Tibial nerve (tissue), 4 donors: ENCODE data around the gene USP2. TPM values are rescaled to one million over a fixed set of nuclear protein-coding genes. Genes with fewer than 3 reads are reported as not detected.
"Not testable (repeated sequence)": the region's sequence is repeated elsewhere in the genome, so short reads cannot be mapped to it uniquely, and the experiment has no call there.

ENCODE experiments used
- DNase-seq, 2 donors: peaks; one replicate each; pipeline ENCODE4 v3.0.0-alpha.2; 2019; ENCODE audit warnings: low spot score in 2 of 2
- H3K27ac ChIP-seq, 4 donors: fragments of 200-600 bp; sonication (generic) in 3 of 4; one replicate each; pipeline ENCODE4 v1.5.1; 2017 to 2019; ENCODE audit warnings: mild to moderate bottlenecking in 1 of 4
- H3K27me3 ChIP-seq, 2 donors: fragments of 200-600 bp; sonication (generic) in 1 of 2; one replicate each; pipeline versions ENCODE4 v1.5.1 to v1.6.0; 2017 to 2019
- H3K36me3 ChIP-seq, 3 donors: fragments of 200-600 bp; sonication (generic); one replicate each; pipeline ENCODE4 v1.5.1; 2018 to 2019
- H3K4me1 ChIP-seq, 4 donors: fragments of 200-600 bp; sonication (generic) in 3 of 4; one replicate each; pipeline ENCODE4 v1.5.1; 2017 to 2019
- H3K4me3 ChIP-seq, 4 donors: fragments of 200-600 bp; sonication (generic) in 3 of 4; one replicate each; pipeline ENCODE4 v1.5.1; 2017 to 2019; ENCODE audit warnings: mild to moderate bottlenecking in 1 of 4, moderate library complexity in 1 of 4
- H3K9me3 ChIP-seq, 4 donors: fragments of 200-600 bp; sonication (generic) in 3 of 4; one replicate each; pipeline ENCODE4 v1.5.1; 2017 to 2019
- EP300 ChIP-seq, 2 donors: sonication (generic); formaldehyde crosslinking; IDR thresholded peaks; one replicate each; pipeline ENCODE4 v1.6.1; 2017; ENCODE audit warnings: antibody characterized with exemption in 2 of 2, mild to moderate bottlenecking in 1 of 2
- POLR2A ChIP-seq, 2 donors: fragments of 450-650 bp; IDR thresholded peaks; one replicate each; pipeline ENCODE4 v1.6.1; 2017; ENCODE audit warnings: antibody characterized with exemption in 2 of 2, mild to moderate bottlenecking in 2 of 2, moderate library complexity in 2 of 2
- WGBS, 2 donors: methylation state at CpG; one replicate each; pipeline ENCODE4 v1.1.5; 2018; 5-methylcytosine and 5-hydroxymethylcytosine counted together
- total RNA-seq, 4 donors: library from RNA; depleted of rRNA; stranded (reverse); fragments of >200 nt; gene quantifications; one replicate each; pipeline ENCODE4 v1.1.0, GENCODE V29; 2016
- TF ChIP-seq, protein P1 (sequence below), 5 experiments: fragments of 200-600 bp in 3 of 5; fragments of 450-650 bp in 2 of 5; sonication (generic) in 3 of 5; IDR thresholded peaks; one replicate each; pipeline ENCODE4 v1.5.1; 2016 to 2019; ENCODE audit warnings: antibody characterized with exemption in 5 of 5, mild to moderate bottlenecking in 3 of 5, moderate library complexity in 2 of 5

USP2 gene
- total RNA-seq, 4 donors from 2014 or later, result 2.1 to 18.4 (median 11.6) TPM

DNA sequence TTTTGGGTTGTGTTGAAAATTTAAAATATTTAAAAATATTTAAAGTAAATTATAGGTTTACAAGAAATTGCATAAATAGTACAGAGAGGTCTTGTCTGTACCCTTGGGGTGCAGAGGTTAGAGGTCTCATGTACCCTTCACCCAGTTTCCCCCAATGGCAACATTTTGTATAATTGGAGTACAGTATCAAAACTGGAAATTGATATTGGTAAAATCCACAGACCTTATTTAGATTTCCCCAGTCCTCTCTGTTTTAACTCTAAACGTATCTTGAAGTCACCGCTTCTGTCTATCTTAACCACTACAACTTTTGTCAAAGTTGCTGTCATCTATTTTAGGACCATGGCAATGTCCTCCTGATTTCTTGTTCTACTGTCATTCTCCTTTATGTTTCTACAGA is 30.6 kb upstream of the USP2 start:
- Histone ChIP-seq H3K4me1 (peaks cover 0 to under 1% (median 0%) of the 10 kb centered on the region in 4 donors), H3K27ac (no peak overlapping the region), H3K36me3 (no peaks in the 10 kb centered on the region), H3K9me3 (no peaks in the 10 kb centered on the region), H3K27me3 (no peaks in the 10 kb centered on the region), H3K4me3 (no peak overlapping the region)
- WGBS, 2 donors, result 88 to 97% methylated on average over 2 of the region's 2 CpGs
- DNase-seq, result no peak
- TF ChIP-seq, protein P1, sequence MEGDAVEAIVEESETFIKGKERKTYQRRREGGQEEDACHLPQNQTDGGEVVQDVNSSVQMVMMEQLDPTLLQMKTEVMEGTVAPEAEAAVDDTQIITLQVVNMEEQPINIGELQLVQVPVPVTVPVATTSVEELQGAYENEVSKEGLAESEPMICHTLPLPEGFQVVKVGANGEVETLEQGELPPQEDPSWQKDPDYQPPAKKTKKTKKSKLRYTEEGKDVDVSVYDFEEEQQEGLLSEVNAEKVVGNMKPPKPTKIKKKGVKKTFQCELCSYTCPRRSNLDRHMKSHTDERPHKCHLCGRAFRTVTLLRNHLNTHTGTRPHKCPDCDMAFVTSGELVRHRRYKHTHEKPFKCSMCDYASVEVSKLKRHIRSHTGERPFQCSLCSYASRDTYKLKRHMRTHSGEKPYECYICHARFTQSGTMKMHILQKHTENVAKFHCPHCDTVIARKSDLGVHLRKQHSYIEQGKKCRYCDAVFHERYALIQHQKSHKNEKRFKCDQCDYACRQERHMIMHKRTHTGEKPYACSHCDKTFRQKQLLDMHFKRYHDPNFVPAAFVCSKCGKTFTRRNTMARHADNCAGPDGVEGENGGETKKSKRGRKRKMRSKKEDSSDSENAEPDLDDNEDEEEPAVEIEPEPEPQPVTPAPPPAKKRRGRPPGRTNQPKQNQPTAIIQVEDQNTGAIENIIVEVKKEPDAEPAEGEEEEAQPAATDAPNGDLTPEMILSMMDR (IDR thresholded peaks at IDR 0.05), result no peak
- TF ChIP-seq POLR2A (IDR thresholded peaks at IDR 0.05) (no peak), EP300 (IDR thresholded peaks at IDR 0.05) (no peak)

DNA sequence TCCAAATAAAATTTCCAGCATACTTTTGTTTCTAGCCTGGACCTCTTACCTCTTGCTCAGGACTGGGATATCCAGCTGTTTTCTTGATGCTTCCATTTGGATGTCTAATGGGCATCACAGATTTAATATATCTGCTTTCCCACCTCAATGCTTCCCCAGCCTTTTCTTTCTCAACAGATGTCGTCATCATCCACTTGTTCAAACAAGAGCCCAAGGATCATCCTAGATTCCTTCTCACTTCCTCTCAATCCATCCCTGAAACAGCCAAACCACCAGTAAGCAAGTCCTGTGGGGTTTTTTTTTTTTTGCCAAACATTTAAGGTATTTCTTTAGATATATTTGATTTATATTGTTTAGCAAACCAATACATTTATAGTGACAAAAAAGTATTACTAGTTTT is 29.0 kb upstream of the USP2 start:
- no peaks in the 10 kb centered on the region for H3K9me3 ChIP-seq
- no peaks in the 10 kb centered on the region for H3K27me3 ChIP-seq
- no peaks in the 10 kb centered on the region for H3K4me1 ChIP-seq
- 84 to 87% methylated on average over 1 of the region's 1 CpG for WGBS, 2 donors
- TF ChIP-seq, protein P1 (IDR thresholded peaks at IDR 0.05), result no peak
- TF ChIP-seq POLR2A (IDR thresholded peaks at IDR 0.05) (no peak), EP300 (IDR thresholded peaks at IDR 0.05) (no peak)
- DNase-seq, result no peak
- H3K27ac ChIP-seq, result no peak overlapping the region
- no peak overlapping the region for H3K4me3 ChIP-seq
- no peaks in the 10 kb centered on the region for H3K36me3 ChIP-seq

DNA sequence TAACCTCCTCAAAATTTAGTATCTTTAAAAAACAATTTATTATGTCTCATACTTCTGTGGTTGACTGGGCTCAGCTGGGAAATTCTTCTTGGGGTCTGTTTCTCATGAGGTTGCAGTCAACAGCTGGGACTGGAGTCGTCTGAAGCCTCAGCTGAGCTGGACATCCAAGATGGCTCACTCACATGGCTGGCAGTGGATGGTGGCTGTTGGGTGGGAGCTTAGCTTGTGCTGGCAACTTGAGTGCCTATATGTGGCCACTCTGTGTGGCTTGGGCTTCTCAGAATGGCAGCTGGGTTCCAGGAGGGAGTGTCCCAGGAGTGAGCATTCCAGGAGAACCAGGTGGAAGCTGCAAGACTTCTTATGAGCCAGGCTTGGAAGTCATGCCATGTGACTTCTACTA is 28.2 kb upstream of the USP2 start:
- WGBS, 2 donors, result 62 to 100% methylated on average over 1 of the region's 1 CpG
- TF ChIP-seq EP300 (IDR thresholded peaks at IDR 0.05) (no peak), POLR2A (IDR thresholded peaks at IDR 0.05) (no peak)
- TF ChIP-seq, protein P1 (IDR thresholded peaks at IDR 0.05), result no peak
- DNase-seq, result no peak
- no peaks in the 10 kb centered on the region for H3K27me3 ChIP-seq
- H3K9me3 ChIP-seq, result no peaks in the 10 kb centered on the region
- H3K36me3 ChIP-seq, result no peaks in the 10 kb centered on the region
- H3K4me3 ChIP-seq, result no peak overlapping the region
- no peaks in the 10 kb centered on the region for H3K4me1 ChIP-seq
- no peak overlapping the region for H3K27ac ChIP-seq

DNA sequence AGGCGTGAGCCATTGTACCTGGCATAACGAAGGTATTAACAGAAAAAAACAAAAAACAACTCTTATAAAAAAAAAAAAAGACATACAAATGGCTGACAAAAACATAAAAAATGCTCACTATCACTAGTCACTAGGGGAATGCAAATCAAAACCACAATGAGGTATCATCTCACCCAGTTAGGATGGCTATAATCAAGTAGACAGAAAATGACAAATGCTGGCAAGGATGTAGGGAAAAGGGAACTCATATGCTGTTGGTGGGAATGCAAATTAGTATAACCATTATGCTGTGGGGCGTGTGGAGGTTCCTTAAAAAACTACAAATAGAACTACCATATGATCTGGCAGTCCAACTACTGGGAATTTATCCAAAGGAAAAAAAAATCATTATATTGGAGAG is 24.5 kb upstream of the USP2 start:
- H3K27ac ChIP-seq, result no peak overlapping the region
- H3K36me3 ChIP-seq, result no peaks in the 10 kb centered on the region
- no peak for DNase-seq
- H3K4me3 ChIP-seq, result no peak overlapping the region
- H3K4me1 ChIP-seq, result no peaks in the 10 kb centered on the region
- peaks cover 0 to 8% (median 0%) of the 10 kb centered on the region in 4 donors for H3K9me3 ChIP-seq
- H3K27me3 ChIP-seq, result no peaks in the 10 kb centered on the region
- no peak for TF ChIP-seq POLR2A (IDR thresholded peaks at IDR 0.05)
- TF ChIP-seq, protein P1 (IDR thresholded peaks at IDR 0.05), result no peak
- TF ChIP-seq EP300 (IDR thresholded peaks at IDR 0.05), result no peak
- 93 to 94% methylated on average over 3 of the region's 3 CpGs for WGBS, 2 donors

DNA sequence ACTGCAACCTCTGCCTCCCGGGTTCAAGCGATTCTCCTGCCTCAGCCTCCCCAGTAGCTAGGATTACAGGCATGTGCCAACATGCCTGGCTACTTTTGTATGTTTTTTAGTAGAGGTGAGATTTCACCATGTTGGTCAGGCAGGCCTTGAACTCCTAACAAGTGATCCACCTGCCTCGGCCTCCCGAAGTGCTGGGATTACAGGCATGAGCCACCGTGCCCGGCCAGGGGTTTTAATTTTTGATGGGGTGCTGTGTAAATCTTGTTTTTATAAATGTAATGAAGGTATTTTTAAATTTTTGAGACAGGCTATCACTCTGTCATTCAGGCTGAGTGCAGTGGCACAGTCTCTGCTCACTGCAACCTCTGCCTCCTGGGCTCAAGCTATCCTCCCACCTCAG is 24.0 kb upstream of the USP2 start:
- H3K4me3 ChIP-seq, DNase-seq, H3K4me1 ChIP-seq, H3K27me3 ChIP-seq, H3K27ac ChIP-seq, H3K36me3 ChIP-seq: not testable (repeated sequence)
- WGBS, 2 donors, result 93% methylated on average over 6 of the region's 6 CpGs
- peaks cover 0 to 14% (median 0%) of the 10 kb centered on the region in 4 donors for H3K9me3 ChIP-seq

DNA sequence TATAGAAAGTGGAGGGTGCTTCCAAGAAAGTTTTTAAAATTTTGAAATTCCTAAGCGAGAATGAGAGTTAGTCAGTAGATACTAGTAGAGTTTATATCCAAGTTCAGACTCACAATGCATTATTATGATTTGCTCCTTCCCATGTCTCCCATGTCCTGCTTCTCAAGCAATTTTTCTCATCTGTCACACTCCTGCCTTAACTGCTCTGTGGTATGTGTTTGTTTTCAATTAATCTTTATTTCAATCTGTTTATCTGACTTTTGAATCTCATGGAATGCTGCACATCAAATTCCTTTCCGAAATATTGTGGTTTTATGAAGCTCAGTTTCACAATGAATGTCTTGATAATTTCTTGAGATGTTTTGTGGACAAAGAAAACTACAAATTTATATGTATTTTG is 23.4 kb upstream of the USP2 start:
- no peaks in the 10 kb centered on the region for H3K36me3 ChIP-seq
- TF ChIP-seq POLR2A (IDR thresholded peaks at IDR 0.05), result no peak
- TF ChIP-seq, protein P1 (IDR thresholded peaks at IDR 0.05), result no peak
- 30 to 46% methylated on average over 2 of the region's 2 CpGs for WGBS, 2 donors
- no peak for DNase-seq
- H3K9me3 ChIP-seq, result peaks cover 0 to 20% (median 0%) of the 10 kb centered on the region in 4 donors
- no peaks in the 10 kb centered on the region for H3K4me1 ChIP-seq
- H3K27me3 ChIP-seq, result no peaks in the 10 kb centered on the region
- no peak overlapping the region for H3K4me3 ChIP-seq
- H3K27ac ChIP-seq, result no peak overlapping the region
